Stromal cell of bone marrow (primary cell): ENCODE data around the gene MLST8.

ENCODE experiments used
- DNase-seq: peaks from one replicate; pipeline ENCODE4 v3.0.0-alpha.2; 2012; ENCODE audit warnings: low read depth

Gene MLST8

DNA sequence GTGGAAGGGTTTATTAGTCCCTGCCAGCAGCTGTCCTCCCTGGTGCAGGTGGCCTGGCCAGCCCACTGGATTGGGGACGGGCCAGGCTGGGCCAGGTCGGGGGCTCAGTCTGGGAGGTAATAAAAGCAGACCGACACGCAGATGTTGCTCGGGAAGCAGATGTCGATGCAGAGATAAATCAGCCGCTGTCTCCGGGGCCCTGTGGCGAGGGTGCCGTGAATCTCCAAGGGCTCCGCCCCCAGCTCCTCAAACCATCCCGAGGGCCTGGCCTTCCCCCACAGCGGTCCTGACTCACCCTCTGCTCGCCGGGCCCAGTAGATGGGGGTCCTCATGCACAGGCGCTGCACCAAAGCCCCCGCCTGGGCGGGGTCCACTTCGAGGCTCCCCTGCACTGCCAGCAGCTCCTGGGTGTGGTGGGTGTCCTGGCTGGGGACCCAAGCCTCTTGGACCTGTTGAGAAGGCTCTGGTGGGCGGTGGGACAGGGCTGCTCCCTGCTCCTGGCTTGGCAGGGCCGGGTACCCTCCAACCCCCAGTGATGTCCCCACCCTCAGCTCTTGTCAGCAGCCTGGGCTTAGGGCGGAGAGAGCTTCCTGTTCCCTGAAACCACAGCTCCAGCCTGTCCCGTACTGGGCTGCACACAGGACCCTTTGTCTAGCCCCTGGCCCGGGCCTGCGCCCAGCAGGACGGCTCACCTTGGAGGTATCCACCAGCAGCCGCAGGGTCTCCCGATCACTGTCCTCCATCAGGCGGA is 4.2 kb downstream of the MLST8 start:
- DNase-seq, result no peak

DNA sequence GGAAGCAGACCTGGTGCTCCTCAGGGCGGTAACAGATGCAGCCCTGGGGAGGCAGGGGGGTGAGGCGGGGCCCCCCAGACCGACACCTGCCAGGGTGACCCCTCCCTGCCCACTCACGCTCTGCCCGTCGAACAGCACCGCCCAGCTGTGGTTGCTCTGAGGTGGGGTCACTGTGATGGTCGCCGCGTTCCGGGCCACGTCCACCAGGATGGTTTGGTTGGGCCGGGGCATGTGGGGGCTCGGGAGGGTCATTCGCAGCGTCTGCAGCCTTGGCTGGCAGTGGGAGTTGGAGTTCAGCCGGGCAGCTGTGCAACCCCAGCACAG is 4.7 kb downstream of the MLST8 start:
- DNase-seq, result no peak

DNA sequence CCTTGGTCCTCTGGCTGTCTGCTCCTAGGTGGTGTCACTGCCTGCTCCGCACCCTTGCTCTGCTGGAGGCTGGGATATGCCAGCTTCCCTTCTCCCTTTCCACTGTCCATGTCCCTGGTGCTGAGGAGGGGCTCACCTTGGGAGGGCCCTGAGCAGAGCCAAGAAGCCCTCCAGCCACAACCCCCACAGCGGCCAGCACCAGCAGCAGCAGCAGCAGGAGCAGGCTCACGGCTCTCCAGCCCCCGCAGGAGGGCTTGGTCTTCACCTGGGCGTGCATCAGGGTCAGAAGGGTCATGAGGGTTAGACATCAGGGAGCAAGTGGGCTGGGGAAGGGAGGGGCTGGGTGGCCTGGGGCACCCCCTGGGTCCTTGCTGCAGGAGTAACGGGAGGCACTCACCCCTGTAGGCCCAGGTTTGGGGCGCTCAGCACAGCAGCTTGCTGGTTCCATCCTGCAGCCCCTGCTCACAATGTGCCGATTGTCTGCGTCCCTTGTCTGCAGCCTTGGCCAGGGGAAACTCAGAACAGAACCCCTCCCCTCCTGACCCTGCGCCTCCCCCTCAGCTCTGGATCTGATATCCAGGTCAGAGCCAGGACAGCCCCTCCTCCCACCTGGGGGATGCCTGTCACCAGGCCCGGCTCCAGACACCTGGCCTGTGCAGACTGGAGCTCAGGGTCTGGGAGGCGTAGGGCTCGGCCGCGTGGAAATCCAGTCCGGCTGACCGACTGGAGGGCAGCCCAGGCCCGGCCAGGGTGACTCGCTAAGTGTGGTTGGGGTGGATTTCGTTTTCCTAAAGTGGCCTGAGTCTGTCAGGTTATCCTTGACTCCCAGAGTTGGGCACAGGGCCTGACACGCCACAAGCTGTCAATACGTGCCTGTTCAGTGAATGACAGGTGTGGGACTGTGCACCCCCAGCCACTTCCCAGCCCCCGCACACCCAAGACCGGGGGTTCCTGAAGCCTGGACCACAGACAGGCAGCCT is 5.4 kb downstream of the MLST8 start, which contains the start of gene BRICD5:
TSS of gene BRICD5 (minus strand) at position 478 of the 980 bp plus-strand sequence. CDS start at position 448, 30 bp downstream.
- DNase-seq, result no peak

DNA sequence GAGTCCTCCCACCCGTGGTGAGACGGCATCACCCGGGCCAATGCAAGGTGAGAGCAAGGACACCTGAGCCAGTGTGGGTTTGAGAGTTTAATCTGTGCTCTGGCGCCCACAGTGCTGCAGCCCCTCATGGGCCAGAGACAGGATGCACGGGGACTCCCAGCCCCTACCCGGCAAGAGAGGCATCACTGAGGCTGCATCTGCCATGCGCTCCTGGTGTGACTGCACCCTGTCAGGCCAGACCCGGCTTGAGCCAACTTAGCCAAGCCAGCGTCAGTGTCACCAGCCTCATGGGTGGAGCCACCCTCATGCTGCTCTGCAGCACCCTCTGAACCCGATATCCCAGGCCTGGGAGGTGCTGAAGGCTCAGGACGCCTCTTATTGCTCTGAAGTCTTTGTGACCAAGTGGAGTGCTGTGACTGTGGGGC is 6.7 kb downstream of the MLST8 start:
- no peak for DNase-seq

DNA sequence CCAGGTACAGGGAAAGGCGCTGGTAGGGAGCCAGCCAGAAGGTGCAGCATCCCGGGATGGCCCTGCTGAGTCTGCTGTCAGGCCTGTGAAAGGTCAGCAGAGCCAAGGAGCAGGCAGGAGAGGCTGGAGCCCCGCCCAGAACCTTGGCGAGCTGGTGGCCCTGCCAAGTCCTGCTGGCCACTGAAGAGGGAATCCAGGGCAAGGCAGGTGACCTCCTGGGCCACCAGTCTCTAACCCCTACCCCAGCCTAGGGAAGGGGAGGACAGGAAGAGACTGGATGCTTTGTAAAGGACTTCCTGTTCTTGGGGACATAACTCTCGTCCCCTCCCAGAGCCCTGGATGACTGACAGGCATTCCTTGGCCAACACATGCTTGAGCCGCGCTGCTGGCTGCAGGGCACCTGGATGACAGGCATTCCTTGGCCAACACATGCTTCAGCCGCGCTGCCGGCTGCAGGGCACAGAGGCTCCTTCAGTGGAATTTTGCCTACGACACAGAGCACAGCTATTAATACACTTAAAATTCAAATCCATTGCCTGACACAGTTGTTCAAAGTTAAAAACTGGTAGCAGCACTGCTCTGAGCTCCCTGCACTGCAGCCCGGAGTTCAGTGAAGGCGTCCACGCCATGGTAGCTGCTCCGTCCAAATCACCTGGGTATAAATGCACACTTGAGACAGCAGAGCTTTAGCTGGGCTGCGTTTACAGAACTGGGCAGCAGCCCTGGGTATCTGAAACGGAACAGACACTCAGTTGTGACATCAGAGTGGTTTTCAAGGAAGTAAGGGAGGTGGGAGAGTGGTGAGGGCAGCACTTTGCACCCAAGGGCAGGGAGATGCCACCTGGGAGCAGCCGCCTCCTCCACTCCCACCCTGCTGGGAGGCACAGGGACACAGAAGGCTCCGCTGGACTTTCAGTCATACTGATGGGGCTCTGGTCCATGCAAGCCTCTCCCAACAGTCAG is 7.4 kb downstream of the MLST8 start:
- DNase-seq, result no peak

DNA sequence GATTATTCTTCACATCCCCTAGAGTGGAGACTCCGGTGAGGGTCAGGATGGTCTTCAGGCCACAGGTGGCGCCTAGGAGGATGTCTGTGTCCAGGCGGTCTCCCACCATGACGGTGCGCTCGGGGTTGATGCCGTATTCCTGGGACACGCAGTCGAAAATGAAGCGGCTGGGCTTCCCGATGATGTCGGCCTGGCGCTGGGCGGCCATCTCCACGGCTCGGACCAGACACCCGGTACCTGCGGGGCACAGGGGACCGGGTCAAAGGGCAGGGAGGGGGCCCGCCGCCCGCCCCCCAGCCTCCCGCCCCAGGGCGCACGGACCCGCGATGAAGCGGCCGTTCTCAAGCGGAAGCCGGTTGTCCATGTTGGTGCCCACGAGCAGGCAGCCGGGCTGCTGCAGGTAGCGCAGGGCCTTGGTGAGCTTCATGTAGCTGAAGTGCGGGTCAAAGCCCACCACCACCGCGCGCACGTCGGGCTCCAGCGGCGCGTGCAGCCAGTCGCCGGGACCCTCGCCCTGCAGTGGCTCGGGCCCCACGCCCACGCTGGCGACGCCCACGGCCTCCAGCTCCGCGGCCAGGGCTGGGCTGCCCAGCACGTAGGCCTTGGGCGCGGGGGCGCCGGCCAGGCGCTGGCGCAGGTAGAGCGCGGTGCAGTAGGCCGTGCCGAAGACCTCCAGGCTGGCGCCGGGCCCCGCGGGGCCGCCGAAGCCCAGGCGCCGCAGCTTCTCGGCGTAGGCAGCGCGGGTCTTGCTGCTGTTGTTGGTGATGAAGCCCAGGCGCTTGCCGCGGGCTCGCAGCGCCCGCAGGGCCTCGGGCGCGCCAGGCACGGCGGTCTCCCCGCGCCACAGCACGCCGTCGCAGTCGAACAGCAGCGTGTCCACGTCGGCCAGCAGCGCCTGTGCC is 8.8 kb downstream of the MLST8 start:
- DNase-seq, result no peak

DNA sequence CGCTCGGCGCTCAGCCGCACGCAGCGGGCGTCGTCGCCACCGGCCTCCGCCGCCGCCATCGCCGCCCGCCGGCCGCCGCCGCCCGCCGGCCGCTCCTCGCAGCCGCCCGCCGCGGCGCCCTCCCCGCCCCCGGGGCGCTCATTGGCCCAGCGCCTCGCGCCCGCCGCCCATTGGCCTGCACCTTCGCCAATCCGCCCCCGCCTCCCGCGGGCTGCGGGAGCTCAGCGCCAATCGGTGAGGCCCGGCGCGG is 9.4 kb downstream of the MLST8 start, which contains the start of gene PGP:
TSS of gene PGP (minus strand) at position 122 of the 250 bp plus-strand sequence. CDS start at position 59, 63 bp downstream.
- DNase-seq, result no peak

DNA sequence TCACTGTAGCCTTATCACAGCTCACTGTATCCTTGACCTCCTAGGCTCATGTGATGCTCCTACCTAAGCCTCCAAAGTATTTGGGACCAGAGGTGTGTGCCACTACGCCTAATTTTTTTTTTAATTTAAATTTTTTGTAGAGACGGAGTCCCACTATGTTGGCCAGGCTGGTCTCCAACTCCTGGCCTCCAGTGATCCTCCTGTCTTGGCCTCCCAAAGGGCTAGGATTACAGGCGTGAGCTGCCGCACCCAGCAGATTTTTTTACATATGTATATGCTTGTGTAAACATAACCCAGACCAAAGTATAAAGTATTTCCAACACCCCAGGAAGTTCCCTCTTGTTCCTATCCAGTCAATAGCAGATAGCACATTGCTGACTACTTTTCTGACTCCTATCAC is 11.1 kb downstream of the MLST8 start:
- no peak for DNase-seq

DNA sequence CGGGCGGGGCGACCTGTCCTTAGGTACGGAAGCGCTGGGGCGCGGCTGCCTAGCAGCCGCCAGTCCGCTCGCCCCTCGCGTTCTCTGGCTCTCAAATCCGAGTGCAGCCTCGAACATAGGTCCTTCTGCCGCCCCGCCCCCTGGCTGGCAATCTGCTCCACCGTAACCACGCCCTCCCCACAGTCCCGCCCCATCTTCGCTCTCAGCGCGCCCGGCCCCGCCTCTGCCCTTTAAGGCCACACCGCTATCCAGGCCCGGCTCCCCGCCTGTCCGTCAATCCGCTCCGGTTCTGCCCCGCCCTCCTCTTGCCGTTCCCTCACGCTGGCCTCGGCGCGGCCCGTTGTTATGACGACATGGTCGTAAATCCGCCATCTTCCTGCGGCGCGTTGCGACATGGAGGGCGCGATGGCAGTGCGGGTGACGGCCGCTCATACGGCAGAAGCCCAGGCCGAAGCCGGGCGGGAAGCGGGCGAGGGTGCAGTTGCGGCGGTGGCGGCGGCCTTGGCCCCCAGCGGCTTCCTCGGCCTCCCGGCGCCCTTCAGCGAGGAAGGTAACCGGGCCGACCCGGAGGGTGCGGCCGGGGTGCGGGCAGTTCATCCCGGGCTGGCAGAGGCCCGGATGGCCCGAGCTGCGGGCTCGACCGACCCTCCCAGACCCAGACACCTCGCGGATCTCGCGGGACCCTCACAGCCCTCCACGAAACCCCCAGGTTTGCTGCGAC is 18.1 kb downstream of the MLST8 start, which contains the start of gene E4F1:
TSS of gene E4F1 (plus strand) at position 371 of the 721 bp plus-strand sequence. CDS start at position 394, 23 bp downstream.
- peak; percentile 98 for DNase-seq

DNA sequence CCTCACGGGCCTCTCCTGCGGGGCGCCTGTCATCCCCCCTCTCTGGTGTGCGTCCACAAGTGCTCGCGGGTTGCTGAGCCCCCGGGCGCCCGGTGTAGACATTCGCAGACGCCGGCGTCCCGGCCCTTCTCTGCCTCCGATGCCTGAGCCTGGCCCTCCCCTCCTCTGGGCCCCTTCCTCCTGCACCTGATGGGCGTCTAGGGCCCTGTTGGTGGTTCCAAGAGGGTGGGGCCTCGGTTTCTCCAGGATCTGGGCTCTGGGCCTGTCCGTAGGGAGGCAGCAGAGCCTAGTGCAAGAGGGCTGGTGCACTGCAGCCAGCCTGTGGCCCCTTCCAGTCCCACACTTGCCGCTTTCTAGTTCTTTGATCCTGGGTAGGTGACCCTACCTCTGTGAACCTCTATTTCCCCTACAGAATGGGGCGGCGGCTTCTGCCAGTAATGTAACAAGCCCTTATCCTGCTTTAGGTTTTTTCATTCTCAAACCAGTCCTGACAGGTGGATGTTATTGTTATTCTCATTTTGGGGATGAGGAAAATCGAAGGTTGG is 18.8 kb downstream of the MLST8 start:
- no peak for DNase-seq

DNA sequence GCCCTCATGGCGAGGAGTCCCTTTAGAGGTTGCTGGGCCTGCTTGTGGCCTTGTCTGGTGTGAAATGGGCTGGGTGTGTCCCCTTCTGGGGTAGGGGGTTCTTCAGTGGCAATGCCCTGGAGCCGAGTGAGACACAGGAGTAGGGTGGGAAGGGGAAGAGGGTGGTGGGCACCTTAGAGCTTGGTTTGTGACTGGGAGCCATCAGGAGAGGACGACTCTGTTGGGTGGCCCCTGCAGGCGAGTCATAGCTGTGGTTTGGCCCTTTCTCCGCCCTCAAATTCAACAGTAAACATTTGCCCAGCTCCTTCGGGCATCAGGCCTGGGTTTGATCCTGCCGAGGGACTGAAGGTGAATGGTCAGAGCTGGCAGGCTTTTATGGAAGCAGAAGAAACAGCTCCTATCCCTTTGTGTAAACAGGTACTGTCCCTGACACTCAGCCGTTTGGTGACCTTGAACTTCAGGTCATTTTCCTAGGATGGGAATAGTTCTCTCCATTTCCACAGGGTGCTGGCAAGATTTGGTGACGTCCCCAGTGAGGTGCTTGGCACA is 21.1 kb downstream of the MLST8 start:
- no peak for DNase-seq

DNA sequence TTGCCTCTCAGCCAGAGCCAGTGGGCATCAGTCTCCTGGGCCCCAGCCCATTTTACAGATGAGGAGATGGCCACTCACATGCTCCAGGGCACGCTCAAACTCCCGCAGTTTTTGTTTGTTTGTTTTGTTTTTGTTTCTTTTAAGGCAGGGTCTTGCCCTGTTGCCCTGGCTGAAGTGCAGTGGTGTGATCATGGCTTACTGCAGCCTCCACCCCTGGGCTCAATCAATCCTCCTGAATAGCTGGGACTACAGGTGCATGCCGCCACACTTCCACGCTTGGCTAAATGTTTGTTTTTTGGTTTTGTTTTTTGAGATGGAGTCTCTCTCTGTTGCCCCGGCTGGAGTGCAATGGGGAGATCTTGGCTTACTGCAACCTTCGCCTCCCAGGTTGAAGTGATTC is 21.7 kb downstream of the MLST8 start:
- no peak for DNase-seq

DNA sequence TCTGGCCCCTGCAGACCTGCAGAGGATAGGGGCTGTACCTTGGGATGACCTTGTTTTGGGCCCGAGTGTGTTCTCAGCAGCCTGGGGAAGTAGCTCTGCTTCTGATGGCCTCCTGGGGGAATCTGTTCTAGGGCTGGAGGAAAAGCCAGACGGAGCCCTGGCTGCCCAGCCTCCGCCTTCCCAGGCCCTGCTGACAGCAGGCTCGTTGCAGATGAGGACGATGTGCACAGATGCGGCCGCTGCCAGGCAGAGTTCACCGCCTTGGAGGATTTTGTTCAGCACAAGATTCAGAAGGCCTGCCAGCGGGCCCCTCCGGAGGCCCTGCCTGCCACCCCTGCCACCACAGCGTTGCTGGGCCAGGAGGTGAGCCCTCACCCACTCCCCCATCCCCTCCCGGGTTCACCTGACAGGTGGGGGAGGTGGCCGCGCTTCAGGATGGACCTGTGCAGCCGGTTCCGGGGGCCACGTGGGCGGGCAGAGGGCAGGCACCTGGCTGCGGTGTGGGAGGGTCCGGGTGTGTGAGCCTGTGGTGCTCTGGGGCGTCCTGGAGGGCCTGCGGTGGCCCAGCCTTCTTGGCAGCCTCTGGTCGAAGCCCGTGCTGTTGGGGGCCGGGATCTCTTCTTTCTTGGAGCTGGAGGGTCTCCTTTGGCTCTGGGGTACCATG is 23.0 kb downstream of the MLST8 start:
- no peak for DNase-seq

DNA sequence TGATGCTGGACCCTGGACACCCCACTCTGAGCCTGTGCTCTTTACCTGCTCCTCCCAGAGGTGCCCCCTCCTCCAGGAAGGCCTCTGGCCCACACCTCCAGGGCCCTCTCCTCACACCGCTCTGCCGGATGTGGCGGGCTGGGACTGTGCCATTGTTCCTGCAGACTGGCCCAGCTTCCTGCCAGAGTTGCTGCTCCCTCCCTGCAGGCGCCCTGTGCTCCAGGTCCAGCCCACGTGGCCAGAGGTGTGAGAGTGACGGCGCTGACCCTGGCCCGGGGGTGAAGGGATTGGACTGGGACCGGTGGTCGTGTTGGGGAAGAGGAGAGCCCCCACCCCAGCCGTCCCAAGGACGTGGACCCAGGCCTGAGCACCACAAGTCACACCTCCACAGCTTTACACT is 23.8 kb downstream of the MLST8 start:
- no peak for DNase-seq

DNA sequence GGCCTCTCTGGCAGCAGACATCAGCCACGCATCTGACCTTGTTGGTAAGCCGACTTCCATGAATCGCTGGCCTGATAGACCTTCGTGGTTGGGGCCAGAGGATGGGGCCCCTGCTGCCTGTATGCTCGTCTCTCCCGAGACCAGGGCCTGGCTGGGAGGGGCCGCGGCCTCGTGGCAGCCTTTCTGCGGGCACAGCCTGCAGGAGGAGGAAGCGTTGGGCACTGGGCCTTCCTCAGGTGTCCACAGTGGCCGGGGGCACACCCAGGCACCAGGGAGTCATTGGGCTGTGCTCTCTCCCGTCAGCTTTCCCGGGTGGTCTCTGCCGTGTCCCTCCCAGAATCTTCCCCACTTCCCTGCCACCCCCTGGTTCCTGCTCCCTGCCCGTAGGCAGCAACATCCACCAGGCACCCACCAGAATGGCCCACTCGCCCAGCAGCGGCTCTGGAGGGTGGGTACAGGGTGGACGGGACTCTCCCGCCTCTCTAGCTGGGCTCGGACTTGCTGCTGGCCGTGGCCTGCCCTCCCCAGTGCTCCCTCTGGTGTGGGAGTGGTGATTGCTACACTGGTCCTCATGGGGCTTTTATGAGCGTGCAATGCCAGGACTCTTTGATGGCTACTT is 24.5 kb downstream of the MLST8 start:
- DNase-seq, result no peak

DNA sequence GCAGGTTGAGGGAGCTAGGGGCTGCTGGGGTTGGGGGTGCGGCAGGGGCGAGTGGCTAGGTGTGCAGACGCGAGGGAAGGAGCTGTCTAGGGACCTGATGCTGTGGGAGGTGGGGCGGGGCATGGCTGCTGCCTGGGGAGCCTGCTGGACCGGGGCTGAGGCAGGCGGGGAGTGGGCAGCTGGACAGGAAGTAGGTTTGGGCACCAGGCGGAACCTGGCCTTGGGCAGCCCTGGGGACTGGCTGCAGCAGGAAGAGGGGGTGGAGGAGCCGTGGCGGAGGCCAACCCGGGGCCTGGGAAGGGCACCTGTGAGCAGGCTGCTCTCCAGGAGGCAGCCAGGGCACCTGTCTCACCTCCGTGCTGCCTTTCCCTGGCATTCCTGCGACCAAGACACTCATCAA is 25.1 kb downstream of the MLST8 start:
- DNase-seq, result no peak

DNA sequence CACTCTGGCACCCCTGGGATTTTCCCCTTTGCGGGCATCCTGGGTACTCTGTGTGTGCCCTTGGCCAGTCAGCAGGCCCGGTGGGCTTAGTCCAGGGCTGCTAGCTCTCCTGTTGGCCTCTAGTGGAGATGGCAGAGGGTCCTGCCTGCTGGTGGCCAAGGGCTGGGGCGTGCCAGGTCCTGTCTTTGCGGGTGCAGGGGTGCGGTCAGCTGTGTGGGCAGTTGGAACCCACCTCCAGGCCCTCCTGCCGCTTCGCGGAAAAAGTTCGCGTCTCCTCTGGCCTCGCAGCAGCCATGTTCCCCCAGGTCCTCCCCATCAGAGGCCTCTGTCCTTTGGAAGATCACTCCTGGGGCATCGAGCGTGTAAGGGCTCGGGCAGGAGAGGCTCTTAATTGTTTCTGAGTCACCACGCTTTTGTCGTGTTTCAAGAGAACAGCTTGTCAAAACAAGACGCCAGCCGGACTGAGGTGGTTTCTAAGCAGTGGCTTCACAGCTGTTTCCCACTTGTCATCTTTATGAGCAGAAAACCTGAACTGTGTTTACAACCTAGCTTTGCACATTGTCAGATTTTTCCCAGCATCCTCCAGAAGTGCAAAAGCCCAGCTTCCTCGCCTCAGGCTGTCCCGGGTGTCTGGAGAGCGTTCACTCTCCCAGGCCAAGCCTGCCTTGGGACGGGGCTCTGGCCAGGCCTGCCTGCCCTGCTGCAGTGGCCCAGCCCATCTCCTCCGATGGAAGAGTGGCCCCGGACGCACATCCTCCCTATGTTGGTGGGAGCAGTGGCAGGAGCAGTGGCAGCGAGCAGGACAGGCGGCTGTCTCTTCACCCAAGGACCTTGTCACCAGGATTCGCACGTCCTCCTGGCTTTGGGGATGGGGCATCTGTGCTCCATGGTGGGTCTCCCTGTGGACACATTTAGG is 26.0 kb downstream of the MLST8 start:
- DNase-seq, result no peak
